Limb (tissue), 2 donors: ENCODE measurements around the gene NME5.
A peak's percentile ranks its signal among the peaks of the same experiment; 100 is the strongest.
"Not testable (repeated sequence)": the region's sequence is repeated elsewhere in the genome, so short reads cannot be mapped to it uniquely, and the experiment has no call there.

ENCODE experiments used
- DNase-seq, 2 donors: peaks; one replicate each; pipeline ENCODE4 v3.0.0-alpha.2; 2016; ENCODE audit errors: extremely low spot score in 2 of 2

Gene NME5

DNA sequence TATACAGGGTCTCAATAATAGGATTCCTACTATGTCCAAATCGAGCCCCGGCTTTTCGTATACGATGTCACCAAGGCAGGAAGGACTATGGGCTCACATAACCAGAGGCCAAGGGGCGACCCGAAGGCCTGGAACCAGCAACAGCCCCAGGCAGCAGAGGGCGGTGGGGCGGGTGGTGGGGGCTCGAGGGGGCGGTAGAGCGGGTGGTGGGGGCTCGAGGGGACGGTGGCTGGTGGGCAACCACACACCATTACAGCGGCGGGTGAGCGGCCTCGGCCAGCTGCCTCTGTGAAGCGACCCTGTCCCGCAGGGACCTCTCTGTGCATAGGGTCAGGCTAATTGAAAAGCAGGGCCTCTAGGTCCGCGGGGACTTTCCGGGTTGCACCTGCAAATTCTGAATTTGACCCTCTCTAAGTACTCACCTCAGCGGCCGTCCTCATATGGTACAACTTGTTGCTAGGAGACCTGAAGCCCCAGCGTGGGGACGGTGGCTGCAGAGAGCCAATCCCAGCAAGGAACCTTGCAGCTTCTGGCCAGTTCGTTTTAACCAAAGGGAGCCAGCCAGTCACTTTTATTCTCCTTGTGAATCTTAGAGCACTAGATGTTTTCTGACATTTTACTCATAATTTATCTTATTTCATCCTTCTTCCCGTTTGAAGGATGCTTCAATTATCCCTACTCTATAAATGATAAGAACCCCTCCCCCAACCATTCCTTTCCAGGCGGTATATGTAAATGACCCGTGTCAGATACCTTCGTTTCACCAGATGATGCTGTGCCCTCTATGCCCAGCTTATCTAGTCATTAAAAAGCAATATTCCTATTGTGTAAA lies at the start of gene NME5:
TSS of gene NME5 (minus strand) at position 480 of the 832 bp plus-strand sequence. CDS start 648 bp downstream, outside the sequence.
- DNase-seq, result peak; percentile 61 to 80

DNA sequence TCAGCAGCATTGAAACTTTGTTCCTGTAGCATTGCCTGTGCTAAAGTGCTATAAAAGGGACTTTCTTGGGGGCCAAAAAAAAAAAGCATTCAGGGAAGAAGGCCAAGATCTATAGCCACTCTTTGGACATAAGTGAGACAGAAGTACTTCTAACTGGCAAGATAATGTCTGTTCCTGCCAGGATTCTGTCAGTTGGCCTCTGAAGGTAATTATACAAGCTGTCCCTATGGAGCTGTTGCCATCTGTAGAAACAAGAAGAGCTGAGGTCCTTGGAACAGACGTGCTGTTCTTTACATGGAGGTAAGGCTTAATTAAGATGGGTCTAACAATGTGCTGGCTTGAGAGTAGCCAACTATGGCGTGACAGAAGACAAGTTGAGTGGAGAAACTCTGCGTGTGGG lies 49.4 kb upstream of the NME5 start:
- no peak for DNase-seq

- no peak for DNase-seq
These were observed 46.8 kb upstream of the NME5 start for GRCh38 chr5:138186002-138186447.

DNA sequence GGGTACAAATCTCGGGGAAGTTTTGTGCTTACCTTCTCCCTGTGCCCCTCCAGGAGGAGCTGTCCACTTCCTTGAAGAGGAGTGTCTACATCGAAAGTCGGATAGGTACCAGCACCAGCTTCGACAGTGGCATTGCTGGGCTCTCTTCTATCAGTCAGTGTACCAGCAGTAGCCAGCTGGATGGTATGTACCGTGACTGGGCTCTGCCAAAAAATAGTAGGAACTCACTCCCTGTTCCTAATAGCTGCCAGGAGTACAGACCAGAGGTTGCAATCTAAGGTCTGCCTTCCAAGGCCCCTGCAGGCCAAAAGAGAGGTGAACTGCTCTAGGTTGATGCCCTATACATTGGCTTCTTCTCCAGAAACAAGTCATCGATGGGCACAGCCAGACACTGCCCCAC lies 43.6 kb upstream of the NME5 start:
- no peak for DNase-seq

GRCh38 chr5:138180841-138181240 lies 41.6 kb upstream of the NME5 start:
- DNase-seq, result no peak

GRCh38 chr5:138180183-138180782 lies 41.1 kb upstream of the NME5 start:
- peak in 1 of 2 donors; percentile 44 for DNase-seq

DNA sequence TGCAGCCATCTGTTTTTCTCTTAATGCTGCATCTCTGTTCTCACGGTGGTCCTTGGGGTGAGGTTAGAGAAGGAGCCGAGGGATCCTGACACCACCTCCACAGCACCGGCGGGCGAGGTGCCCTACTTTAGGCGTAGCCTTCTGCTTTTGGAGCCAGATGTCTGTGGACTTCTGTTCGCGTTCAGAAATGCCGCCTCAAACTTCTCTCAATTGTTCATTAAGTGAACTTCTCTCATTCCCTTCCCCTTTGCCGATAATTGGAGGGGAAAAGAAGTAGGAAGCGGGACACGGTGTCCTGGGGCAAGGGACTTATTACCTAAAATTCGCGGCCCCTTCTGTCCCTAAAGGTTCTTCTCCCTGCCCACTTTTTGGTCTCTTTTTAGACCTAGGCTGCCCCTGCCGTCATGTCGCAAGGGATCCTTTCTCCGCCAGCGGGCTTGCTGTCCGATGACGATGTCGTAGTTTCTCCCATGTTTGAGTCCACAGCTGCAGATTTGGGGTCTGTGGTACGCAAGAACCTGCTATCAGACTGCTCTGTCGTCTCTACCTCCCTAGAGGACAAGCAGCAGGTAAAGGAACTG lies 40.1 kb upstream of the NME5 start:
- DNase-seq, result no peak

DNA sequence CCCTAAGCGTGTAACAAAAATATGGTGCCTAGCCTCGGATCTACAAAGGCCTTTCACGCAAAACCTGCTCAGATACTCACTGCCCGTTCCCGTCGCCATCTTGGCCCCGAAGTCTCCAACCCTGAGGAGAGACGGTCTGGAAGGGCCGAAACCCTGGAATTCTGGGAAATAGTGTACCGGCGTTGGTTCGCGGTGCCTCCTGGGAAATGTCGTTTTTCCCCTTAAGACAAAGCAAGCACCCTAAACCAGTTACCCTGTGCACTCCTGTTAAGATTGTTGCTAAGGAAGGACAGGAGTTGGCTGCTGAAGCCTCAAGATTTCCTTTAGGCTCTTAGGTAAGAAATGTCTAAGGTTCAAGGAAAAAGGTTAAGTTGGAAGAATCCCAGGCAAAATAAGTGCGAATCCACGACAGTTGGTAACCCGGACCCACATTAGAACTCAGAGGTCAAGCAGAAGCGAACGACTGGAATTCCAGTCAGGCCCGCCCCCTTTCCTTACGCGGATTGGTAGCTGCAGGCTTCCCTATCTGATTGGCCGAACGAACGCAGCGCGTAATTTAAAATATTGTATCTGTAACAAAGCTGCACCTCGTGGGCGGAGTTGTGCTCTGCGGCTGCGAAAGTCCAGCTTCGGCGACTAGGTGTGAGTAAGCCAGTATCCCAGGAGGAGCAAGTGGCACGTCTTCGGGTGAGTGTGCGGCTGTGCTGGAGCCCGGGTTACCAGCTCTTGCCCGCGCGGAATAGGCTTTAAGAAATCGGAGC lies 39.5 kb upstream of the NME5 start, which contains the start of the genes BRD8 and KIF20A:
TSS of gene BRD8 (minus strand) at position 115 of the 761 bp plus-strand sequence. CDS start at position 99, 16 bp downstream.
TSS of gene KIF20A (plus strand) at position 597 of the 761 bp plus-strand sequence. CDS start 569 bp downstream, outside the sequence.
- peak; percentile 93 to 97 for DNase-seq

- peak; percentile 15 to 42 for DNase-seq
These were observed 38.8 kb upstream of the NME5 start for GRCh38 chr5:138177941-138178515.

DNA sequence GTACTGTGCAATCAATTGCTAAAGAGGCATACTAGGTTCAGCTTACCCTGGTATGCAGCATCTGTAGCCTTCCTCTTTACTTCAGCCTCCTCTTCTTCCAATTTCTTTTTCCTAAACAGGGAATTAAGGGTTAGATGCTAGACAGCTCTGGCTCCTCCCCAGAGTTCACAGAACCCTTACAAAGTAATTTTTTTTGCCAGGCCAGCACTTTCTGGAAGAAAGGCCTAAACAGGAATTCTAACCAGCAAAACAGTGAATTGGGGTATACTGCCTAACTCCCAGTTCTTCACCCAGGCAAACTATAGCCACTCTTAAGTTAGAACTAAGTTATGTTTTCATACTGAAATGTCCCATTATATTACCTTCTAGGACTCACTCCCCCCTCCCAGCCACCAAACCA lies 31.1 kb upstream of the NME5 start:
- no peak for DNase-seq

- no peak for DNase-seq
These were observed 29.9 kb upstream of the NME5 start for GRCh38 chr5:138169124-138169523.

DNA sequence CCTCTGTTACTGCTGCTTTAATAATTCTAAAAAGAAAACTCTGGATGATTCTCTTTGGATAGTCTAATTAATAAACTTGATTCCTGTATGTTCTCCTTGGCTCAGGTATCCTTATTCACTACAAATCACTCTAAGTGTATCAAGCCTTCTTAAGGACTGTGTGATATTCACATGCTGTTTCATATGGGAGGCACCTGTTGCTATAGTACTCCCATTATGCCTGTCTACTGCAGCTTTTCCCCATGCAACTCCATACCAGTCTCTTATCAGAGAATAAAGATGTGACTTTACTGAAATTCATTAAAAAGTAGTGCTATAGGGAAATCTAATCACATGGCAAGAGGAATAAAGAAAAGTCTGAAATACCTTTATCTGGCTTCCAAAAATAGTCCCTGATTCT lies 24.5 kb upstream of the NME5 start:
- DNase-seq, result no peak

GRCh38 chr5:138160706-138161105 lies 21.5 kb upstream of the NME5 start:
- DNase-seq, result no peak

GRCh38 chr5:138159666-138160065 lies 20.4 kb upstream of the NME5 start:
- DNase-seq, result no peak

GRCh38 chr5:138157626-138158025 lies 18.4 kb upstream of the NME5 start:
- DNase-seq, result no peak

DNA sequence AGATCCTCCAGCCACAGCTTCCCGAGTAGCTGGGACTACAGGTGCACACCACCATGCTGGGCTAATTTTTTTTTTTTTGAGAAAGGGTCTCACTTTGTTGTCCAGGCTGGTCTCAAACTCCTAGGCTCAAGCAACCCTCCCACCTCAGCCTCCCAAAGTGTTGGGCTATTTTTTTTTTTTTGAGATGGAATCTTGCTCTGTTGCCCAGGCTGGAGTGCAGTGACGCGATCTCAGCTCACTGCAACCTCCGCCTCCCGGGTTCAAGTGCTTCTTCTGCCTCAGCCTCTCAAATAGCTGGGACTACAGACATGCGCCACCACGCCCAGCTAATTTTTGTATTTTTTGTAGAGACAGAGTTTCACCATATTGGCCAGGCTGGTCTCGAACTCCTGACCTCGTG lies 16.7 kb upstream of the NME5 start:
- not testable (repeated sequence) for DNase-seq

- no peak for DNase-seq
These were observed 10.3 kb upstream of the NME5 start for GRCh38 chr5:138149530-138149929.

DNA sequence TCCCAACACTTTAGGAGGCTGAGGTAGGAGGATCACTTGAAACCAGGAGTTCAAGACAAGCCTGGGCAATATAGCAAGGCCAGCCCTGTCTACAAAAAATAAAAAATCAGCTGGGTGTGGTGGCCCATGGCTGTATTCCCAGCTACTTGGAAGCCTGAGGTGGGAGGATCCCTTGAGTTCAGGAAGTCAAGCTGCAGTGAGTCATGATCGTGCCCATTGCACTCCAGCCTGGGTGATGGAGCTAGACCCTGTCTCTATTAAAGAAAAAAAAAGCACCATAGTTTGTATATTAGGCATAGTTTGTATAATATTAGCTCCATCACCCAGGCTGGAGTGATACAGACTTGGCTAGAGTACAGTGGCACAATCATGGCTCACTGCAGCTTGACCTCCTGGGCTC lies 9.6 kb upstream of the NME5 start:
- no peak for DNase-seq

GRCh38 chr5:138143578-138143977 lies 4.3 kb upstream of the NME5 start:
- not testable (repeated sequence) for DNase-seq

GRCh38 chr5:138141734-138142133 lies 2.5 kb upstream of the NME5 start:
- no peak for DNase-seq

- DNase-seq, result no peak
These were observed 1.0 kb upstream of the NME5 start for GRCh38 chr5:138140268-138140667.
